ENCODE results near the gene TMED9.

- TF ChIP-seq CTCF (IDR thresholded peaks at IDR 0.05) (no peak), POLR2A (IDR thresholded peaks at IDR 0.05) (no peak), POLR2AphosphoS5 (IDR thresholded peaks at IDR 0.05) (no peak)
These were observed 20.2 kb downstream of the TMED9 start for GRCh38 chr5:177612215-177612673.

All from upper lobe of left lung (tissue), 4 donors.